NCI-H82 treated with DMSO at 0.1 percent for 48 hours (cell line): ENCODE measurements around the gene TGM6.

Source experiments
- DNase-seq: peaks from one replicate; lab custom pipeline; 2025; ENCODE audit not compliant: unreplicated experiment; lab: John Stamatoyannopoulos, UW

The TGM6 gene

GRCh38 chr20:2480381-2480780, 99.7 kb downstream of the TGM6 start:
- DNase-seq, result no peak
